Hematopoietic multipotent progenitor cell treated with erythropoietin and hydrocortisone succinate and interleukin-3 and kit ligand, for 15 days (in vitro differentiated cells): Measurements from ENCODE around the gene FYN.
"Not testable (repeated sequence)": the region's sequence is repeated elsewhere in the genome, so short reads cannot be mapped to it uniquely, and the experiment has no call there.

Source experiments
- DNase-seq: peaks from one replicate; pipeline ENCODE4 v3.0.0-alpha.2; 2015; ENCODE audit warnings: low spot score

The FYN gene

GRCh38 chr6:111850295-111850937 is 22.8 kb downstream of the FYN start:
- DNase-seq = no peak

GRCh38 chr6:111849298-111849697 is 24.0 kb downstream of the FYN start:
- DNase-seq = no peak

- no peak for DNase-seq
These were observed 24.9 kb downstream of the FYN start for GRCh38 chr6:111848262-111848812.

GRCh38 chr6:111846492-111847409 is 26.5 kb downstream of the FYN start:
- DNase-seq = peak; percentile 74

GRCh38 chr6:111846066-111846465 is 27.2 kb downstream of the FYN start:
- DNase-seq = no peak

- DNase-seq = no peak
These were observed 27.8 kb downstream of the FYN start for GRCh38 chr6:111845441-111845871.

- no peak for DNase-seq
These were observed 28.3 kb downstream of the FYN start for GRCh38 chr6:111844921-111845320.

GRCh38 chr6:111844376-111844775 is 28.9 kb downstream of the FYN start:
- DNase-seq = no peak

- DNase-seq = peak; percentile 62
These were observed 29.7 kb downstream of the FYN start for GRCh38 chr6:111843347-111844147.

- peak; percentile 46 for DNase-seq
These were observed 30.4 kb downstream of the FYN start for GRCh38 chr6:111842891-111843290.

GRCh38 chr6:111842271-111842822 is 30.9 kb downstream of the FYN start:
- no peak for DNase-seq

- DNase-seq = no peak
These were observed 31.4 kb downstream of the FYN start for GRCh38 chr6:111841822-111842221.

- no peak for DNase-seq
These were observed 32.4 kb downstream of the FYN start for GRCh38 chr6:111840803-111841202.

- DNase-seq = no peak
These were observed 34.3 kb downstream of the FYN start for GRCh38 chr6:111838749-111839484.

GRCh38 chr6:111837641-111838500 is 35.4 kb downstream of the FYN start:
- DNase-seq = no peak

GRCh38 chr6:111837007-111837406 is 36.2 kb downstream of the FYN start:
- no peak for DNase-seq

GRCh38 chr6:111835807-111836206 is 37.4 kb downstream of the FYN start:
- no peak for DNase-seq

GRCh38 chr6:111835398-111835797 is 37.9 kb downstream of the FYN start:
- not testable (repeated sequence) for DNase-seq

- DNase-seq = peak; percentile 35
These were observed 38.9 kb downstream of the FYN start for GRCh38 chr6:111834356-111834755.

- DNase-seq = no peak
These were observed 40.3 kb downstream of the FYN start for GRCh38 chr6:111832833-111833418.
